ENCODE data around the gene COQ9.

COQ9 gene

GRCh38 chr16:57508035-57508425 is 60.8 kb downstream of the COQ9 start:
- no peak overlapping the region for H3K4me2 ChIP-seq (ENCODE audit: low read depth, low read length, poor library complexity, severe bottlenecking)
- no peaks in the 10 kb centered on the region for H3K9me3 ChIP-seq (ENCODE audit: insufficient read depth, low read depth, low read length)
- peaks cover 12% of the 10 kb centered on the region for H3K4me1 ChIP-seq (ENCODE audit: insufficient read depth, low read length, poor library complexity, severe bottlenecking)
- TF ChIP-seq CTCF (conservative IDR thresholded peaks at IDR 0.05; ENCODE audit: low read length) = no peak
- no peak for TF ChIP-seq EZH2phosphoT487 (IDR thresholded peaks at IDR 0.05; ENCODE audit: borderline replicate concordance)
- no peaks in the 10 kb centered on the region for H3K79me2 ChIP-seq (ENCODE audit: insufficient read depth, low read length)
- H3F3A ChIP-seq (ENCODE audit: low read depth) = no peaks in the 10 kb centered on the region
- no peak overlapping the region for H2AFZ ChIP-seq (ENCODE audit: low read length)
- H3K4me3 ChIP-seq (ENCODE audit: low read length, poor library complexity, severe bottlenecking) = no peak overlapping the region
- H3K27me3 ChIP-seq (ENCODE audit: insufficient read depth, low read length, poor library complexity, severe bottlenecking) = no peaks in the 10 kb centered on the region
- H3K36me3 ChIP-seq (ENCODE audit: insufficient read depth, low read length) = peaks cover 7% of the 10 kb centered on the region; the same call in 1 of the 2 replicates
- H4K20me1 ChIP-seq (ENCODE audit: insufficient read depth, low read length, poor library complexity, severe bottlenecking) = no peaks in the 10 kb centered on the region
- no peak overlapping the region for H3K9ac ChIP-seq (ENCODE audit: low read depth, low read length, poor library complexity, severe bottlenecking)
- H3K9me2 ChIP-seq (replicated peaks; ENCODE audit: low read depth, low read length) = no peaks in the 10 kb centered on the region

- Histone ChIP-seq H3K4me1 (ENCODE audit: insufficient read depth, low read length, poor library complexity, severe bottlenecking) (peaks cover 8% of the 10 kb centered on the region), H3K4me2 (ENCODE audit: low read depth, low read length, poor library complexity, severe bottlenecking) (no peak overlapping the region), H2AFZ (ENCODE audit: low read length) (no peak overlapping the region), H3K9ac (ENCODE audit: low read depth, low read length, poor library complexity, severe bottlenecking) (no peak overlapping the region), H3K79me2 (ENCODE audit: insufficient read depth, low read length) (no peaks in the 10 kb centered on the region), H3K9me2 (replicated peaks; ENCODE audit: low read depth, low read length) (no peaks in the 10 kb centered on the region), H3K9me3 (ENCODE audit: insufficient read depth, low read depth, low read length) (no peaks in the 10 kb centered on the region), H4K20me1 (ENCODE audit: insufficient read depth, low read length, poor library complexity, severe bottlenecking) (no peaks in the 10 kb centered on the region), H3K27me3 (ENCODE audit: insufficient read depth, low read length, poor library complexity, severe bottlenecking) (no peaks in the 10 kb centered on the region), H3F3A (ENCODE audit: low read depth) (no peaks in the 10 kb centered on the region), H3K36me3 (ENCODE audit: insufficient read depth, low read length) (peaks cover 8% of the 10 kb centered on the region; the same call in 1 of the 2 replicates), H3K4me3 (ENCODE audit: low read length, poor library complexity, severe bottlenecking) (no peak overlapping the region)
- TF ChIP-seq CTCF (conservative IDR thresholded peaks at IDR 0.05; ENCODE audit: low read length) (no peak), EZH2phosphoT487 (IDR thresholded peaks at IDR 0.05; ENCODE audit: borderline replicate concordance) (no peak)
Measured at GRCh38 chr16:57509231-57509923, 62.1 kb downstream of the COQ9 start.

- H3K27me3 ChIP-seq (ENCODE audit: insufficient read depth, low read length, poor library complexity, severe bottlenecking) = no peaks in the 10 kb centered on the region
- H3K79me2 ChIP-seq (ENCODE audit: insufficient read depth, low read length) = no peaks in the 10 kb centered on the region
- H3K4me3 ChIP-seq (ENCODE audit: low read length, poor library complexity, severe bottlenecking) = no peak overlapping the region
- H3K9me2 ChIP-seq (replicated peaks; ENCODE audit: low read depth, low read length) = no peaks in the 10 kb centered on the region
- H3K4me1 ChIP-seq (ENCODE audit: insufficient read depth, low read length, poor library complexity, severe bottlenecking) = peaks cover 5% of the 10 kb centered on the region
- H3F3A ChIP-seq (ENCODE audit: low read depth) = no peaks in the 10 kb centered on the region
- TF ChIP-seq CTCF (conservative IDR thresholded peaks at IDR 0.05; ENCODE audit: low read length) (no peak), EZH2phosphoT487 (IDR thresholded peaks at IDR 0.05; ENCODE audit: borderline replicate concordance) (no peak)
- H3K9me3 ChIP-seq (ENCODE audit: insufficient read depth, low read depth, low read length) = no peaks in the 10 kb centered on the region
- H3K36me3 ChIP-seq (ENCODE audit: insufficient read depth, low read length) = peaks cover 15% of the 10 kb centered on the region; the same call in 1 of the 2 replicates
- no peak overlapping the region for H2AFZ ChIP-seq (ENCODE audit: low read length)
- no peak overlapping the region for H3K9ac ChIP-seq (ENCODE audit: low read depth, low read length, poor library complexity, severe bottlenecking)
- H4K20me1 ChIP-seq (ENCODE audit: insufficient read depth, low read length, poor library complexity, severe bottlenecking) = no peaks in the 10 kb centered on the region
- no peak overlapping the region for H3K4me2 ChIP-seq (ENCODE audit: low read depth, low read length, poor library complexity, severe bottlenecking)
Measured at GRCh38 chr16:57510016-57510871, 63.0 kb downstream of the COQ9 start.
